GM19463 (cell line): ENCODE results near the gene CBL.
"Not testable (repeated sequence)": the region's sequence is repeated elsewhere in the genome, so short reads cannot be mapped to it uniquely, and the experiment has no call there.

Experiments
- ATAC-seq: cut with Tn5 transposase; IDR thresholded peaks from one replicate; pipeline ENCODE4 v1.9.1; 2021; ENCODE audit warnings: mild to moderate bottlenecking, moderate library complexity; ENCODE audit not compliant: unreplicated experiment

Gene CBL

GRCh38 chr11:119205574-119206510 lies at the start of gene CBL:
Gene CBL (plus strand): TSS chr11:119206339. CDS start chr11:119206418, 79 bp downstream.
- ATAC-seq: peak; percentile 77

DNA sequence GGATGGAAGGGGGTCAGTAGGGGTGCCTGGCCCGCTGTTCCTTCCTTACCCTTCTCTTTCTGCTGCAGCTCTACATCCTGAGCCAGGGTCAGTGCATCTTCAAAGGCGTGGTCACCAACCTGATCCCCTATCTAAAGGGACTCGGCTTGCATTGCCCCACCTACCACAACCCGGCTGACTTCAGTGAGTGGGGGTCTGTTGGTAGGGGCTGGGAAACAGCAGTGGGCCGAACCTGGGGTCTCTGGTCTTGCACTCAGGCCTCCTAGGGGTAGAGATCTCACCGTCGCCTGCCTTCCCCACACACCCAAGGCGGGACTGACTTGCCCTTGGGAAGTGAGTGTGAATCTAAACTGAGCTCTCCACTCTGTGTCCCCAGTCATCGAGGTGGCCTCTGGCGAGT lies 49.6 kb upstream of the CBL start:
- ATAC-seq: no peak

- ATAC-seq: no peak
Observed at GRCh38 chr11:119157063-119157462, 49.1 kb upstream of the CBL start.

DNA sequence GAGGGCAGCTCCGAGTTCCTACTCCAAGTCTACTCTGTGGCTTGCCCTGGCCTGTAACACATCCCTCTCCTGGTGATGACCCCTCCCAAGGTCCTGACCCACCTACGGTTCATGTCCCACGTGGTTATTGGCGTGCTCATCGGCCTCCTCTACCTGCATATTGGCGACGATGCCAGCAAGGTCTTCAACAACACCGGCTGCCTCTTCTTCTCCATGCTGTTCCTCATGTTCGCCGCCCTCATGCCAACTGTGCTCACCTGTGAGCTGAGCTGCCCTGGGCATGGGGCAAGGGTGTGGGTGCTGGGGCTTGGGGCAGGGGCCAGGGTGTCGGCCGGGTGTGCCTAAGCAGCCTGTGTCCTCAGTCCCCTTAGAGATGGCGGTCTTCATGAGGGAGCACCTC lies 47.7 kb upstream of the CBL start:
- ATAC-seq: no peak

DNA sequence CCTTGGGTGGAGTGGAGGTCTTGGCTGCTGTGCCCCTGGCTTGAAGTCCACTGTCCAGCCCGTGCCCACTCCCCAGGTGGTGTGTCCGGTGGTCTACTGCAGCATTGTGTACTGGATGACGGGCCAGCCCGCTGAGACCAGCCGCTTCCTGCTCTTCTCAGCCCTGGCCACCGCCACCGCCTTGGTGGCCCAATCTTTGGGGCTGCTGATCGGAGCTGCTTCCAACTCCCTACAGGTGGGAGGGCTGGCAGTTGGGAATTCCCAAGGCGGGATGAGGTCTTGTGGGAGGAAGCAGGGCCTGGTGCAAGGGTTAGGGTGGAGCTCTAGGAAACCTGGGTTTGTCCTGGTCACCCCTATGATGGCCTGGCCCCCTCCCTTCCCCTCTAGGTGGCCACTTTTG lies 46.0 kb upstream of the CBL start:
- no peak for ATAC-seq

DNA sequence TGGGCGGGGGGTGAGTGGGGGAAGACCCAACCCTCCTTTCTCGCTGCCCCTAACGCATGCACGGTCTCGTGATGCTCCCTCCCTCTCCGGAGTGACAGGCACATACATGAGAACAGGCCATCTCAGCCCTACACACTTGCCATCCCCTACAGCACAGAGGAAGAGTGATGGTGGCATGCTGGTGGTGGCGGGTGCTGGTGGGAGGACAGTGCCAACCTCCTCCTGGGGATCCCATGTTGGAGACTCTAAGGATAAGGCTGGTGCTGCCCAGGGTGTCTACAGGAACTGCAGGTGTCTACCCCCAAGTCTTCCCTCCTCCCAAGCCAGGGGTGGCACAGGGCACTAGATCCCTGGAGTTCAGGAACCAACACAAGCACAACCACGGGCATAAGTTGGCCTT lies 44.3 kb upstream of the CBL start:
- ATAC-seq: no peak

DNA sequence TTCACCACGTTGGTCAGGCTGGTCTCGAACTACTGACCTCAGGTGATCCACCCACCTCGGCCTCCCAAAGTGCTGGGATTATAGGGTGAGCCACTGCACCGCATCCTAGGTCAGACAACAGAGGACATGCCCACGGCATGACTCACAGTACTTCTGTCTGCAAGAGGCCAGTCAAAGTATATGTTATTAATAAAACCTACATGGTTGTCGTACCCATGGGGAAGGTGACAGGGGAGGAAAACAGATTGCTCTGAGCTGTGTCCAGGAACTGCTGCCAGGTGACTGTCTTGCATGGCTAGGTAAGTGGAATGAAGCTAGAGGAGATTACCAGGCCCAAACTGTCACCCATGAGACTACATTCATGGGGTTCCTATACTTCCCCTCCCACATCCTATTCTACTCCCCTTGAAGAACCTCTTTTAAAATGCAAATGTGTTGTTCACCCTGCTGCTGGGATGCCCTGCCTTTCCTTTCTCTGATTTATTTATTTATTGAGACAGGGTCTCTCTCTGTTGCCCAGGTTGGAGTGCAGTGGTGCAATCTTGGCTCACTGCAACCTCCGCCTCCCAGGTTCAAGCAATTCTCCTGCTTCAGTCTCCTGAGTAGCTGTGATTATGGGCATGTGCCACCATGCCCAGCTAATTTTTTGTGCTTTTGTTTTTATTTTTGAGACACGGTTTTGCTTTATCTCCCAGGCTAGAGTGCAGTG lies 39.6 kb upstream of the CBL start:
- ATAC-seq: no peak

GRCh38 chr11:119167077-119167458 lies 39.1 kb upstream of the CBL start:
- ATAC-seq: not testable (repeated sequence)

GRCh38 chr11:119167933-119168332 lies 38.2 kb upstream of the CBL start:
- no peak for ATAC-seq

DNA sequence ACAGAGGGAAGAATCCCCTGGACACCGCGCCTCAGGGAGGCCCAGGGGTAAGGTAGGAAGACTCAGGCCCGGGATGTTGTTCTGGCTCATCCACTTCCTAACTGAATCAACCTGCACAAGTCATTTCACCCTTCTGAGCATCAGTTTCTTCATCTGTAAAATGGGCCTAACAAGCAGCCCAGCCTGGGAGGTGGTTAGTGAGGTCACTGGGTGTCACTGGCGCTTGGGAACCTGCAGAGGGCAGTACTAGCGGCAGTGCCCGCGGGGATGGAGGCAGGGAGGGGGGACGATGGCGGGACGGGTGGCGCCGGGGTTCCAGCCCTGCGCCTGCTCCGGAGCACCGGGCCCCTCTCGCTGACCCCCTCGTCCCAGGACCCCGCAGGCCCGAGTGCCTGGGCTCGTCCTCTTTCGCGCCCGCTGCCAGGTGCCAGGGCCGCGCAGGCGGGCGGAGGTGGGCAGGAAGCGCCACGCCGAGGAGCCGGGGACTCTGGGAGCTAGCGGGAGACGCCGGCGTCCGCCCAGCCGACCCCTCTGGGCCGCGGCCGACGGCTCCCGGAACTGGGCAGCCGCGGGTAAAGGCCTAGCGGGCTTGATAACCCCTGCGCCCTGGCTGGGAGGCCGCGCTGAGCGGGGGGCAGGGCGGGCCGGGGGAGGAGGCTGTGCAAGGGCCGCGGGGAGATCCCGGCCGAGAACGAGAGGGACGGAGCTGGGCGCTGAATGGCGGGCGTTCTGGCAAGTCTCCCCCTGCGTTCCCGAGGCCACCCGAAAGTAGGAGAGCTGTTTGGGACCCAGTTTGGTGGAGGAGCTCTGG lies 37.5 kb upstream of the CBL start, which contains the start of gene NLRX1:
TSS of gene NLRX1 (plus strand) at position 255 of the 811 bp plus-strand sequence. CDS start 2,679 bp downstream, outside the sequence.
- ATAC-seq: peak; percentile 90

GRCh38 chr11:119169282-119169719 lies 36.8 kb upstream of the CBL start:
- ATAC-seq: peak; percentile 21

- no peak for ATAC-seq
Observed at GRCh38 chr11:119172513-119172912, 33.6 kb upstream of the CBL start.

DNA sequence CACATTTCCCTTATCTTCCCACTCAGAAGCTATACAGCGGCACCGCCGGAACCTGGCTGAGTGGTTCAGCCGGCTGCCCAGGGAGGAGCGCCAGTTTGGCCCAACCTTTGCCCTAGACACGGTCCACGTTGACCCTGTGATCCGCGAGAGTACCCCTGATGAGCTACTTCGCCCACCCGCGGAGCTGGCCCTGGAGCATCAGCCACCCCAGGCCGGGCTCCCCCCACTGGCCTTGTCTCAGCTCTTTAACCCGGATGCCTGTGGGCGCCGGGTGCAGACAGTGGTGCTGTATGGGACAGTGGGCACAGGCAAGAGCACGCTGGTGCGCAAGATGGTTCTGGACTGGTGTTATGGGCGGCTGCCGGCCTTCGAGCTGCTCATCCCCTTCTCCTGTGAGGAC lies 32.7 kb upstream of the CBL start:
- no peak for ATAC-seq

GRCh38 chr11:119175493-119176077 lies 30.6 kb upstream of the CBL start:
- no peak for ATAC-seq

DNA sequence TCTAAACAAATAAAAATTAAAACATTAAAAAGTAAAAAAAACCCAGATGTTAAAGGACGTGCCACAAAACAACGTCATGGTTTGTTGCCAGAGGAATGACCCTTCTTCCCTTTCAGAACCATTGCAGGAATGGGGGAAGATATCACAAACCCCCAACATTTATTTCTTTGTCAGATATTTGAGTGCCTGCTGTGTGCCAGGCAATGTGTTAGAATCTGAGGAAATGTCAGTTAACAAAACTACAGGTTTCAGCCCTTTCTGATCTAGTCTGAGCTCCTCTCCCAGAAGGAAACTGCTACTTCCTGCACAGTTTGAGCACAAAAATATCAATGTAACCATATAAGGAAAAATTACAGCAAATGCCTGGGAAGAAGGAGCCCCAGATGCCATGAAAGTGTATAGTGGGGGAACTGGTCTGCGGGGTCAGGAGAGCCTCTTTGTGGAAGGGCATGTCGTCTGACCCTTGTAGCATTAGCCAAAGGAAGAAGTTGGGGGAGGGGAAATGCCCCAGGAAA lies 27.9 kb upstream of the CBL start:
- no peak for ATAC-seq

DNA sequence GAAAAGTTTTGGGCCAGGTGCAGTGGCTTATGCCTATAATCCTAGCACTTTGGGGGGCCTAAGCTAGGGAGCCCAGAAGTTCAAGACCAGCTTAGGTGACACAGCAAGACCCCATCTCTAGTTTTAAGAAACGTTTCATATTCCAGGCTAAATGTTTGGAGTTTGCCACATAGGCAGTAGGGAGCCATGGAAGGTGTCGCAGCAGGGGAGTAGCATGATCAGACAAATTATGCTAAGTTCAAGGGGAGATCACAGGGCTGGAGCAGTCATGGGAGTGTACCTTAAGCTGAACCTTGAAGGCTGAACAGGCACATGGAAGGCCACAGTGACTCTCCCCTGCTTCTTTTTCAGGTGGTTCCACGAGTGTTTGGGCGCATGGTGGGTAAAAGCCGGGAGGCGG lies 26.8 kb upstream of the CBL start:
- no peak for ATAC-seq

DNA sequence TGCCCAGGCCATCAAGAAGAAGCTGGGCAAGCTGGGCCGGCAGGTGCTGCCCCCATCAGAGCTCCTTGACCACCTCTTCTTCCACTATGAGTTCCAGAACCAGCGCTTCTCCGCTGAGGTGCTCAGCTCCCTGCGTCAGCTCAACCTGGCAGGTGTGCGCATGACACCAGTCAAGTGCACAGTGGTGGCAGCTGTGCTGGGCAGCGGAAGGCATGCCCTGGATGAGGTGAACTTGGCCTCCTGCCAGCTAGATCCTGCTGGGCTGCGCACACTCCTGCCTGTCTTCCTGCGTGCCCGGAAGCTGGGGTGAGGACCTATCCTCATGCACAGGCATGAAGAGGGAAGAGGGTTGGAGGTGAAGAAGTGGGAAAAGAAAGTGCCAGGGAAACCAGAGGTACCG lies 26.2 kb upstream of the CBL start:
- ATAC-seq: no peak

- no peak for ATAC-seq
Observed at GRCh38 chr11:119180729-119181676, 25.1 kb upstream of the CBL start.

- ATAC-seq: no peak
Observed at GRCh38 chr11:119181677-119182412, 24.3 kb upstream of the CBL start.
